T-helper 1 cell (primary cell): ENCODE measurements around the gene TAF3.
"Not testable (repeated sequence)": the region's sequence is repeated elsewhere in the genome, so short reads cannot be mapped to it uniquely, and the experiment has no call there.

Experiments
- DNase-seq, 5 donors: peaks; one replicate each; pipeline ENCODE4 v3.0.0-alpha.2; 2012 to 2020

TAF3 gene

DNA sequence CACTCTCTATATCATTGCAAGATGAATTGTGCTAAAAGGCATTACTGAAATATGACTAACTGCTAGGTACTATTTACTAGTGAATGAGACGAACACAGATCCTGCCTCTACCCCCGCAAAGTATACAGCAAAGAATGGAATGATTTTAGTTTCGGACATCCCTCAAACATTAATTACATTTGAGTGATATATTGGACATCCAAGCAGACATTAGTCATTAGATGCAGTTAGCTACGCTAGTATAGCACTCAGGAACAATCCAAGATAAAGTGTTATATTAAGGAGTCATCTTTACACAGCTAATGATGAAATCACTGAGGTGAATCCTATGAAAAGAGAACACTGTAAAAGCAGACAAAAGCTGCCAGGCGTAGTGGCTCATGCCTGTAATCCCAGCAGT is 7.3 kb upstream of the TAF3 start:
- no peak for DNase-seq

DNA sequence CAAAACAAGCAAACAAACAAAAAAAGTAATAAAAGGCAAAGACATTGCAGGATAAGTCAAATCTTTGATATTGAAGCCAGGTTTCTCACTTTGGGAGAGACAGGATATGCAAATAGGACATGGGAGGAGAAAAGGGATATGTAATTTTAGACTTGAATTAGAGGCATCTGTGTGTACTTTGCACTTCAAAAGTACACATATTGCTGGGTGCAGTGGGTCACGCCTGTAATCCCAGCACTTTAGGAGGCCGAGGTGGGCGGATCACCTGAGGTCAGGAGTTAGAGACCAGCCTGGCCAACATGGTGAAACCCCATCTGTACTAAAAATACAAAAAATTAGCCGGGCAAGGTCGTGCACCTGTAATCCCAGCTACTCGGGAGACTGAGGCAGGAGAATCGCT is 6.6 kb upstream of the TAF3 start:
- not testable (repeated sequence) for DNase-seq

DNA sequence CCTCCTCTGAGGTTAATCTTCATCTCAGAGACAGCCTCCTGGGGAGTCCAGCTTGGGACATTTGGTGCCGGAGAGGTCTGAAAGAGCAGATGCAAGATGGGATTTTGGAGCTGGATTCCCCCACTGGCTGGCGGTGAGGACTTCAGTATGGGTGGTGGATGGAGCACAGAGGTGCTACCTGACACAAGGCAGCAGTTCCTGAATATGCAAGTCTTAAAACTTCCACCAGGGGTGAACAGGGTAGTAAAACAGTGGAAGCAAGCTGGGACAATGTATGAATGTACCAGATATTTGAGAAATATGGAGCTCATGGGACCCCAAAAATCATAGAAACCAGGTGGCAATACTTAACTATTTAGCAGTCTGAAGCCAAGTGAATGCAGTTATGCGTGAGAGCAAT is 4.8 kb upstream of the TAF3 start:
- DNase-seq = no peak

DNA sequence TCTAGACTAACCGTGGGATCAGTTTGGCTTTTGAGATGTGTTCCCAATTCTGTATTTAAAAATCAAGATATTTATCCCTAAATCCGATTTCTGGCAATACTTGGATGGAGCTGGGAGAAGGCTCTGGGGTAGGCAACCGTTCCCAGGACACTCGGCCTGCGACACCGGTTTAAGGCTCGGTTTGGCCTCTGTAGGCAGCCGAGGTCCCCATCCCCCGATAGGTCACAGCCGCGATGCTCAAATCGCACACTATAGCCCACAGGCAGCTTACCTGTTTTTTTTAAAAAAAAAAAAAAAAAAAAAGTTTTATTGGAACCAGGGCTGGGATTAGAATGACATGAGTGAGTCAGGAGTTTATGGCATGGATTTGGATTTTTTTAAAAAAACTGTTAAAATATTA is 729 bp upstream of the TAF3 start:
- no peak for DNase-seq

DNA sequence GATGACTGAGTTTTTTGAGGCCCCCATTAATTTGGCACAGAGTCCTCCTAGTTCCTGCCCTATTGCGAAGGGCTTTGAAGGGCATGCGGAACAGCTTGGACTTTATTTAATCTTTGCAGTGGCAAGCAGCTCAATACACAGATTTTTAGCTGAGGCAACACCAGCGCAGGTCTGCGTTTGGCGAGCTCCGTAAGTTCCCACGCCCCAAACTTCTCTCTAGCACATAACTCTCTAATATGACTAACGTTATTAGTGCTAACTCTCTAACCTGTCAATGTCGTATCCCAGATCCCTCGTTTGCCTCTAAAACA is 366 bp upstream of the TAF3 start:
- no peak for DNase-seq

DNA sequence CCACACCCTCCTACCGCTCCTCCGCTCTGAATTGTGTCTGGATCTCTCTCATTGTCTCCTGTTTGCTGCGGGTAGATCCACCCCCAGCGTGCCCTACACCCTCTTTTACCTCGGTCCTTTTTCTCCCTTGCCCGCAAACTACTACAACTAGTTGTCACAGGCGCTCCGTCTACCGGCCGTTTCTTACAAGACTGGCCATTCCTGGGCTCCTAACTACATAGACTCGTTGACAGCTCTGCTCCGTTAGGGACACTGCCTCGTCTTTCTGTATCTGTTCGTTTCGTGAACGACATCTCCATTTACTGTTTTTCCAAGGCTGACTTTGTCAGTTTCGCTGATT is 786 bp downstream of the TAF3 start:
- DNase-seq = peak in 2 of 5 donors; percentile 5 to 25

DNA sequence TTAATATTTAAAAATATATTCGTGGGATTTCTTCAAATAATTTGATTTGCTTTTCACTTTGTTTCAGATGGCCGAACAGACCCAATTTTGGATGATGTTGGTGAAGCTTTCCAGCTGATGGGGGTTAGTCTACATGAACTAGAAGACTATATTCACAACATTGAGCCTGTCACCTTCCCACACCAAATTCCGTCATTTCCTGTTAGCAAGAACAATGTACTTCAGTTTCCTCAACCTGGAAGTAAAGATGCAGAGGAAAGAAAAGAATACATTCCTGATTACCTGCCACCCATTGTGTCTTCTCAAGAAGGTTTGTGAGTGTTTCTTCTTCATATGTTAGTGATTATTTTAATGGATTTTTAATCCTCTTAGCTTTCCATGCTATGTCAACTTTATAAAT is 5.9 kb downstream of the TAF3 start:
- DNase-seq = no peak

DNA sequence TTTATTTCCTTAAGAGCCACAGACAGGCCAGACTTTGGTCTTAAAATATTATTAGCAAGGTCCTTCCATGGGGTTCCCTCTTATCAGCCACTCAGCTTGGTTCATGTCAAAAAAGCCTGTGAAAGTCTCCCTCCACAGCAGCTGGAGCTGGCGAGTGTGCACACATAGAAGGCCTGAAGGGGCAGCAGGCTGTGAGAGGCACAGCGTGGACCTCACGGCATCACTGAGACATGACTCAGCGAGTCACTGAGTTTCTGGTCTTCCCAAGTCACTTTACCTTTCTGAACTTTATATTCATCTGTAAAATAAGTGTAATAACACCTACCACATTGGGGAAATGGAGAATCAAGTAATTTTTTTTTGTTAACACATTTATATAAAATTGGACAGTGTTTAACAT is 8.7 kb downstream of the TAF3 start:
- DNase-seq = no peak

DNA sequence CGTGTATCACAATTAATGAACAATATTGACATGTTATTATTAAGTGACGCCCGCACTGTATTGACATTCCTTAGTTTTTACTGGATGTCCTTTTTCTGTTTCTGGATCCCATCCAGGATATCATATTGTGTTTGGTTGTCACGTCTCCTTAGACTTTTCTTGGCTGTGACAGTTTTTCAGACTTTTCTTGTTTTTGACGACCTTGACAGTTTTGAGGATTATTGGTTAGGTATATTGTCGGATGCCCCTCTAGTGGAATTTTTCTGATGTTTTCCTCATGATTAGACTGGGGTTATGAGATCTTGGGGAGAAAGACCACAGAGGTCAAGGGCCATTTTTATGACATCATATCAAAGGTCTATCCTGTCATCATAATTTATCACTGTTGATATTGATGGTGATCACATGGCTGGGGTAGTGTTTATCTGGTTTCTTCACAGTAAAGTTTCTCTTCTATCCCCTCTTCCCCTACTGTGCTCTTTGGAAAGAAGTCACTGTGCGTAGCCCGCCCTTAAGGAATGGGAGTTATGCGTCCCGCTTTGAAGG is 11.1 kb downstream of the TAF3 start:
- no peak for DNase-seq

DNA sequence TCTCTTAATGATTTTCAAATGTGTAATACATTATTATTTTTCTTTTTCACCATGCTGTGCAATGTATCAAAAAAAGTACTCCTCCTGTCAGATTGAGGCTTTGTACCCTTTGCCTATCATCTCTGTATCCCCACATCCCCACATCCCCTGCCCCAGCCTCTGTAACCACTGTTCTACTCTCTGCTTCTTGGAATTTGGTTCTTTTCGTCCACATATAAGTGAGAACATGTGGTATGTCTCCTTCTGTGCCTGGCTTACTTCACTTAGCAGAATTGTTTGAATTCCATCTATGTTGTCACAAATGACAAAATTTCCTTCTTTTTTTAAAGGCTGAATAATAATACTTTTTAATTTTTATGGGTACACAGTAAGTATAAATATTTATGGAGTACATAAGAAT is 13.8 kb downstream of the TAF3 start:
- no peak for DNase-seq

DNA sequence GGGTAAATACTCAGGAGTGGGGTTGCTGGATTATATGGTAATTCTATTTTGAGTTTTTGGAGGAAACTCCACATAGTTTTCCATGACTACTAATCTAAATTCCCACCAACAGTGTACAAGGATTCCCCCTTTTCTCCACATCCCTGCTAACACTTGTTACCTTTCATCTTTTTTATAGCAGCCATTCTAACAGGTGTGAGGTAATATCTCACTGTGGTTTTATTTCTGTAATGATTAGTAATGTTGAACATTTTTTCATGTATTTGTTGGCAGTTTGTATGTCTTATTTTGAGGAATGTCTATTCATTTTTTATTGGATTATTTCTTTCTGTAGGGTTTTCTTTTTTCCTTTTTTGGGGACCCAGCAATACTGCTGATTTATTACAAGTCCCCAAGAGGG is 14.9 kb downstream of the TAF3 start:
- DNase-seq = no peak

DNA sequence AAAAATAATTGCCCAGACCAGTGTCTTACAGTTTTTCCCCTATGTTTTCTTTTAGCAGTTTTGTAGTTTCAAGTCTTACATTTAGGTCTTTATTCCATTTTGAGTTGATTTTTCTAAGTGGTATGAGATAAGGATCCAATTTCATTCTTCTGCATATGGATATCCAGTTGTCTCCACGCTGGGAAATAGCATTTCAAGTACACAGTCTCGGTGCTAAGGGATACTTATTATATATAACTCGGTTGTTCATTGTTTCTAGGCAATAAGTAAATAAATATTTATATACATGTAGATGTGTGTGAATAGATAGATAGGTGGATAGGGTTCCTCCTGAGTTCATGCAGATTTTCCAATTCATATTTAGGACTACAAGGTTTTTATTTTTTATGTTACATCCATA is 16.0 kb downstream of the TAF3 start:
- DNase-seq = no peak

DNA sequence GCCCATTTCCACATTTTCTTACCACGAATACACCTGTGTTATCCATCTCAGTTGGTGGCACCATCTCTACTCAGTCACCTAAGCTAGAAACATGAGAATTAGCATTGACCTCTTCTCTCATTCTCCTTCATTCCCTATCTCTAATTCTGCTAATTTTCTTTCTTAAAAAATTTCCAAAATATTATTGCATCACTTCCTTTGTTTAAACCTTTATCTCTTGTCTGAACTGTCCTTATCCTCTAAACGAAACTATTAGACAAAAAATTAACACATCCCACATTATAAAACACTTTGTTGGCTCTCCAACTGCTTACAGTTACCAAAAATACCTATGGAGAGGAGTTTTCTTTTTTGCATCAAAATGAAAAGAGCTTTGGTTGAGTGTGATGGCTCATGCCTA is 18.3 kb downstream of the TAF3 start:
- DNase-seq = no peak

DNA sequence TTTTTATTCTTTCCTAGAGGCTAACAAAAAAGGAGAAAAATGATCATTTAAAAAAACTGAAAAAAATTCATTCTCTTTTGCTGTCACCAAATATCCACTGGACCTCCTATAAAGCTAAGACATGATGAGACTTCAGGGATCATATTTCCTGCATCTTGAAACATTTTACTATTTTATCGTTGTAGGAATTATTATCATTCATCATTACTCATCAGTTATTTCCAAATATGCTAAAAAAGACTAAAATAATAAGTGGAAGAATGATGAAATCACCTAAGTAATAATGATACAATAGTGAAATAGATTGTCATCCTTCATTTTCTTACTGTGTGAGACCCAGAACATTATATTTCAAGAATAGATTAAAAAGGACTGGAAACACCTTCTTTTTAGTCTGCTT is 28.3 kb downstream of the TAF3 start:
- DNase-seq = no peak

DNA sequence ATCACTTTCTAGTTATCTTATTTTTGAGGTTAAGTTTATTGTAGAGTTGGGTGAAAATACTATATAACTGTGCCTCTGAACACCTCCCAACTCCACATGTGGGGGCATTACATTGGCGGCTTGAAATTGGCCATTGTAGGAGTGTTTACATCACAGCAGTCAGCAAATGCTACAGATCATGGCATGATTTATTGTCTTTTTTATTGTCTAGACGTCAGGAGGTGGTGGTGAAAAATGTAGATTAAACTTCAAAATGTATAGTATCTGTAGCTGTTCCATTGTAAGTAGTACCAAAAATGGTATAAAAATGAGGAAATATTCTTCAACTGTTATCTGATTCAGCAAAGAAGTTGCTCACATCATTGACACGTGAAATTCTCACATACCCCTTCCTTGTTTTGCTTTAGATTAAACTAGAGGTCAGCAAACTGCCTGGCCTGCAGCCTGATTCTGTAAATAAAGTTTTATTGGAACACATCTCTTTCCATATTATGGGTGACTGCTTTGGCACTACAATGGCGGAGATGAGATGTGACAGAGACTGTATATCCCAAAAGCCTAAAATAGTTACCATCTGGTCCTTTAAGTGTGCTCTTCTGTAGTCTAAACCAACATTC is 35.0 kb downstream of the TAF3 start:
- no peak for DNase-seq

DNA sequence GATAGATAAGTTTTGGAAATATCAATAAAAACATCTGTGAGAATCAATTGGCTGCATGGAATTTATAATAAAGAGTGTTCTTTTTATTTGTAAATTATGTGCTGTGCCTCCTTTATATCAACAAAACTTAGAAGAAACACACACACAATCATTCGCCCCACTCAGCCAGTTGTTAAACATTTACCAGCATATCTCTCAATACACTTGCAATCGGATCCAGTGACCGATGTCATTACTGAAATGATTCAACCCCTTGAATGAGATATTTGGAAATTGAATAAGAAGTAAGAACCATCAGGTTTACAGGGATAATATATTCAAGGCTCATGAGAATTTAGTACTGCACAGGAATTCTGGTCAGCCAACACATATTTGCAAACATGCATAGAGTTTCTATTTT is 35.6 kb downstream of the TAF3 start:
- DNase-seq = no peak

DNA sequence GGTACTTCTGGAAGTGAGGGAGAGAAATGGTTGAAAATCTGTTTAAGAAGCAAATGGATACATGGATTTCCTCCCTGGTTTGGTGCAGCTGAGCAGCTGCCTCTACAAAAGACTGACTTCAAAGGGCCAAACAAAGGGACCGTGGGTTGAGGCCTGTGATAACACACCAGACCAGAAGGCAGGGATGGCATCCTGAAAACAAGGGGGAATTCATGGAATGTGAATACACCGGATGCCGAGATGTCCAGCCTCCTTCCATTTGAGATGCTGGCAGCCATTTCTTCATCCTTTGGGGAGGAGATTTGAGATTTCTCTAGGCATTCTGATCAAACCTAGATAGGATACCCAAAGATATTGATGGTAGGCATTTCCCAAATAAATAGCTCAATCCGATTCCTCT is 36.9 kb downstream of the TAF3 start:
- no peak for DNase-seq

DNA sequence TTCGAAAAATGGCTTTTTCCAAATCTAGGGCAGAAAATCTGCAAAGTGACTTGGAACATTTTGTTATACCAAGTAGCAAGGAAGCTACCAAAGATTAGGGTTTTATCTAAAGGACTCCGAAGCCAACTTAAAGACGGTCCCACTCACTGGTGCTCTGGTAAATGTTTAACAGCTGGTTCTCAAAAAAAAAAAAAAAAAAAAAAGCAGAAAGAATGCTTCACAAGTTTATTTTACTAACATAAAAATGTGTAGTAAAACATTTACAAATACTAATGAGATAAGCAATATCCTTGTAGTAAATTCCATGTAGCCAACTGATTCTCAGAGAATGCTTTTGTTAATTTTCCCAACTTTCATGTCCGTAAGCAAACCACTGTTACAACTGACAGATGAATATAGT is 38.4 kb downstream of the TAF3 start:
- no peak for DNase-seq

DNA sequence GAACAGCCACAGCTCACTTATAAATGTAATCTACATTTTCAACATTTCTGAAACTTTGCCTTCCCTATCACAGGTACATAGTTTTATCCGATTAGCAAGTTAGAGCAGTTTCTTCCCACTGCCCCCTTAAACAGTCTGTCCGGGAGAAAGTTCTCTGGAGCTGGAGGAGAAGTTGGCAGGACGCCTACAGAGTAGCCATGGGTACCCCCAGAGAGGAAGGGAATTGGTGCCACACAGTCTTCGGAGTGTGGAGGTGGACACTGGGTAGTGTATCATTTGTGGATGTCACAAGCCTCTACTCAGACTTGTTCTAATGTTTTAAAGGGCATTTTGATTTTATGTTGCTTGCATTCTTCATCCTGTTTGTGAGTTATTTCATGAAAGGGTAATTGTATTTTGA is 39.0 kb downstream of the TAF3 start:
- DNase-seq = no peak

DNA sequence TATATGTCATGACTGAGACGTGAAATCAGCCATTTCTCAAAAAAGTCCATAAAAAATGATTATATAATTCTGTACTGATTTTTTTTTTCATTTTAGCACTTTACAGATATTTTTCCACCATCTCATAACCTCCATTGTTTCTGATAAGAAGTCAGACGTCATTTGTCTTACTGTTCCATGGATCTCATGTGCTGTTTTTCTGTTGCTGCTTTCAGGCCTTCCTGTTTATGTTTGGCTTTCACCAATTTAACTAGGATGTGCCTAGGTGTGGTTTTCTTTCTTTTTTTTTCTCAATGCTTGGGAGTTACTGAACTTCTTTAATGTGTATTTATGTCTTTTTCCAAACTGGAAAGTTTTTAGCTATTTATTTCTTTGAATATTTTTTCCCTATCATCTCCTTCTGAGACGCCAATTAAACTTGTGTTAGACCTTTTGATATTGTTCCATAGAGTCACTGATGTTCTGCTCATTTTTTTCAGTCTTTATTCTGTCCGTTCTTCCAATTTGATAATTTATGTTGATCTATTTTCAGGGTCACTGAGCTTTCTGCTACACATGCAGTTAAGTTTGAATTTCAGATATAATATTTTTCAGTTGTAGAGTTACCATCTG is 43.3 kb downstream of the TAF3 start:
- no peak for DNase-seq

DNA sequence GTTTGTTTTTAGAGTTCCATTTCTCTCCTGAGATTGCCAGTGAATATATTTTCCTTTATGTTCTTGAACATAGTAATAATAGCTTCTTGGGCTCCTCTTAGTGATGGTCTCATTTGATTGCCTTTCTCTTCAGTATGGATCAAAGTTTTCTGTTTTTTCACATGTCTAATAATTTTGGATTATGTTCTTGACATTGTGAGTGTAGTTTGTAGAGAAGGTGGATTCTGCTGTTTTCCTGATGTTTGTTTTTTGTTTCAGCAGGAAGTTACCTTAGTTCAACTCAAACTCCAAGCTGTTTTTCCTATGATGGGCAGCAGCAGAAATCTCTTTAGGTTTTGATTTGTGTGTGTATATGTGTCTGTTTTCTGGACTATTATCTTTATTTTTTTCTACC is 43.8 kb downstream of the TAF3 start:
- no peak for DNase-seq

DNA sequence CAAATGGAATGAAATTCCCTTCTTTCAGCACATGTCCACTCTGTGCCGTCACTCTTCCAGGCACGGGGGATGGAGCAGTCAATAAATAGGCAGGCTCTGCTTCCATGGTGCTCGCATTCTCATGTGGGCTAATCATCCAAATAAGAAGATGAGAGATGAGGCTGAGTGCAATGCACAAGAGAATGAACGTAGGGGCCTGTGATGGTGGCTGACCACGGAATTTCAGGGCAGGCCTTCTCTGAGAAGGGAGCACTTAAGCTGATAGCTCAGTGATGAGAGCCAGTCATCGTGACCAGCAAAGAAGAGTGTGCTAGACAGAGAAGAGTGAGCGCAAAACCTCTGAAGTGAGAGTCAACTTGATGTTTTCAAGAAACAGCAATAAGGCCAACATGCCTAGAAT is 47.9 kb downstream of the TAF3 start:
- no peak for DNase-seq

DNA sequence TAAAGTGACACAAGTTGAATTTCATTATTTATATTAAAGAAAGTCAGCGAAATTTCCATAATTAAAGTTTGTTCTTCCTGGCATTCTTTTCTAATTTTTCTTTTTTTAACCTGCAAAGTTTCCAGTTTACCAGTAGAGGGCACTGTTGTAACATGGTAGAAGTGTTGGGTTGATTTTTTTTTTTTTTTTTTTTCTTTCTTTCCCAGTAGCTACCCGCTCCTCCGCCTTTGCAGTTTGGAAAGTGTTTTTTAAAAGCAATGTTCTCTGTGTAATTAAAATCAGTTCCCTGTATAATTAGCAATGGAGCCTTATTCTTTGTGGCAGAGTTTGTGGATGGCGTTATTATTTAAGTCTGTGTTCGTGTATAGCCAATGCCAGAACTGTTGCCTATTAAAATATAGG is 53.7 kb downstream of the TAF3 start:
- peak in 1 of 5 donors; percentile 12 for DNase-seq

DNA sequence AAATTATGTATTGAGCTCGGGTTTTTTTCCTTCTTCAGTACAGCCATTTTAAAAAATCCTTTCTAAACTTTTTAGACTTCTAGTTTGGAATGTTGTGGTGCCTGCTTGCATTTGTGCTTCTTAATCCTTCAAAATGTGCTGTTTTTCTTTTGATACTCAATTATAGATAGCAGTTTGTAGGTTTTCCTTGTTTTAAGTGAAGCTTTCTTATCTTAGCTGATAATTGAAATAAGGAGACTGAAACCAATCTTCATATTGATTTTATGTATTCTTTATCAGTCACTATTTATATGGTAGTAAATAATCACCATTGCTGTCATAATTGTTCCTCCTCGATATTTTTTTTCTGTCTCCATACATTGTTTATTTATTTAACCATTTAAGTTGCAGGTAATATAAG is 56.6 kb downstream of the TAF3 start:
- no peak for DNase-seq

DNA sequence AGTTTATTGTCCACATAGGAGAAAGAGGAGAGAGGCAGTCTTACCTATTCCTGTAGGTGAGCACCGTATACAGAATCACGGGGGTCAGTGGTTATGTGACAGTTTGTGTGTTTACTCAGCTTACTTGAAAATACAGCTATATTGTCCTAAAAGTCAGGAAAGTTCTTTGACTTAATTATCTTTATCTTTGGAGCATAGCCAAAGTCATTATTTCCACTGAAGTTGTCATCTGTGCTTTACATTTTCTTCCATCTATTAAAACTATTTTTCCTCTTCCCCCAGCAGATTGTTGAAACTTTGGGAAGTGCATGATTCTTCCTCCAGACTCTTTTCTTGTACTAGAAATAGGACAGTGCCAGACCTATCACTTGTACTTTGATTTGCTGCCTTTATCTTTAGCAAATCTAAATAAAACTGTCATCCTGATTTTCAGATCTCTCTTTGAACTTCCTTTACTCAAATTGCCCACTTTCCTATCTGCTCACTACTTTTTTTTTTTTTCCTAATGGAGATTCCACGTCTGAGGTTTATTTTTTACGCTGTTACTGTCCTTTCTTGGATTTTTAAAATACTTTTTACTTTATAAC is 58.3 kb downstream of the TAF3 start:
- no peak for DNase-seq
